GM21529 (cell line): ENCODE results near the gene SUN2.

Experiments used
- ATAC-seq: cut with Tn5 transposase; IDR thresholded peaks from one replicate; pipeline ENCODE4 v1.9.1; 2021; ENCODE audit not compliant: unreplicated experiment

Gene SUN2

DNA sequence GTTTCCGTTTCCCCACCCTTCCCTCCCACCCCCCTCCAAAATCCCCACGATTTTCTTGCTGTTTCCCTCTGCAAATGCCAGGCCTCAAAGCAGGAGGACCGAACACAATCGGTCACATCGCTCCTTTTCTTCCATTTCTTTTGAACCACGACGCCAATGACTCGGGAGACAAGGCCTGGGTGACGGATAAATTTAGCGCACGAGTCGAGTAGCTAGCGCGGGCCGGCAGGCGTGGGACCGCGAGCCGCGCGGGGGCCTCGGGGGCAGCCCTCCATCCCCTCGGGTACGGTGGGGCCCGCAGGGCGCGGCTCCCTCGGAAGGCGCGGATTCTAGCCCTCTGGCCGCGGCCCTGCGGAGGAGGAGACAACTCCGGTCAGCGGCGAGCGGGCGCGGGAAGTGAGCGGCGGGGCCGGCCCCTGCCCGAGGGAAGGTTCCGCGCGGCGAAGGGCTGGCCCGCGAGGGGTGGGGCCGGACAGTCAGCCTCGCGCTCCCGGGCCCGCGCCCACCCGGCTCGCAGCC lies 55.5 kb downstream of the SUN2 start:
- peak; percentile 18 for ATAC-seq

DNA sequence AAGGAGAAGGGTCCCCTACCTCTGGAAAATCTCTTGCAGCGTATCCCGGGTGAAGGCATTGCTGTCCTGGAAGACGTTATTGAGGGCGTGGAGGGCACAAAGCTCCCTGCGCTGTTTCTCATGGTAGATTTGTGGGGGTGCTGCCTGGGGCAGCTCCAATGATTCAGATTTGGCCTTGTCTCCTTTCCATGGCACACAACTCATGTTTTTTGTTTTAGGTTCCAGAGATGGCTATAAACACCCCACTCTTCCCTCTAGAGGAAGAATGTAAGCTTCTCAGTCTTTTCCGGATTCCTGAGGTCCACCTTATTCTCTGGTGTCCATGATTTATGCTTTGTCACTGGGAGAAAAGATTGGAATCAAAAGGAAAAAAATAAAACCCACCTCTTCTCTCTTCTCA lies 56.0 kb downstream of the SUN2 start:
- no peak for ATAC-seq

DNA sequence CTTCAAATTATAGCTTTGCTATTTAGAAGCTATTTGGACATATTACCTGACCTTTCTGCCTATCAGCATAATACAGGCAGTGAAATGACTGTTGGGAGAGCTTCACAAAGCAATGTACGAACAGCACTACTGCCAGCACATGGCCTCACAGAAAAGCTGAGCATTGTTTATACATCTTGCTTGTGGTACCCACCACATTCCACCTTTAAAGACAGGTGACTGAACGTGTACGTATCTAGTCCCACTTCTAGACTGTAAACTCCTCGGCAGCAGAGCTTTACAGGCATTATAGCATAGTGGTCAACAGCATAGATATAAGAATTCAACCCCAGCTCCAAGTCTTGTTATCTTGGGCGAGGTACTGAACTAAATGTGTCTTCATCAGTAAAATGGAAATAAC lies 56.7 kb downstream of the SUN2 start:
- ATAC-seq = no peak

DNA sequence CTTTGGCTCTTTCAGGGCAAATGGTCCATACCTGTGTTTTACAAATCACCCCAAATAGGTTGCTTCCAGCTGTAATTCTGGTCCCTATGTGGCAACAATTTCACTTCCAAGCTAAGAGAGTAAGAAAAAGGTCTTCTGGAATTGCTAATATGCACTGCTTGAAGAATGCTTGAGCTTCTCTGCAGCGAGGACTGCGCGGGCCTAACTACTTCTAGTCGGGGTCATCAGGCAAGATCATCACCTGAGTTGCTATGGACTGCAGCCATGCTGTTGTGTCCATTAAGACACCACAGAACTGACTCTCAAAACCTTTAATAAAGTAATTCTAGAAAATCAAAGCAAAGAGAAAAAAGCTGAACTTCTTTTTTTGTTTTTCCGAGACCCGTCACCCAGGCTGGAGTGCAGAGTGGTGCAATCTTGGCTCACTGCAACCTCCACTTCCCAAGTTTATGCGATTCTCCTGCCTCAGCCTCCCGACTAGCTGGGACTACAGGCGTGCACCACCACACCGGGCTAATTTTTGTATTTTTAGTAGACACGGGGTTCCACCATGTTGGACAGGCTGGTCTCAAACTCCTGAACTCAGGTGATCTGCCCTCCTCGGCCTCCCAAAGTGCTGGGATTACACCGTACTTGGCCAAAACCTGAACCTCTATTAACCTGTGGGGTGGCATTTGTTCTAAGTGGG lies 57.2 kb downstream of the SUN2 start:
- ATAC-seq = no peak

DNA sequence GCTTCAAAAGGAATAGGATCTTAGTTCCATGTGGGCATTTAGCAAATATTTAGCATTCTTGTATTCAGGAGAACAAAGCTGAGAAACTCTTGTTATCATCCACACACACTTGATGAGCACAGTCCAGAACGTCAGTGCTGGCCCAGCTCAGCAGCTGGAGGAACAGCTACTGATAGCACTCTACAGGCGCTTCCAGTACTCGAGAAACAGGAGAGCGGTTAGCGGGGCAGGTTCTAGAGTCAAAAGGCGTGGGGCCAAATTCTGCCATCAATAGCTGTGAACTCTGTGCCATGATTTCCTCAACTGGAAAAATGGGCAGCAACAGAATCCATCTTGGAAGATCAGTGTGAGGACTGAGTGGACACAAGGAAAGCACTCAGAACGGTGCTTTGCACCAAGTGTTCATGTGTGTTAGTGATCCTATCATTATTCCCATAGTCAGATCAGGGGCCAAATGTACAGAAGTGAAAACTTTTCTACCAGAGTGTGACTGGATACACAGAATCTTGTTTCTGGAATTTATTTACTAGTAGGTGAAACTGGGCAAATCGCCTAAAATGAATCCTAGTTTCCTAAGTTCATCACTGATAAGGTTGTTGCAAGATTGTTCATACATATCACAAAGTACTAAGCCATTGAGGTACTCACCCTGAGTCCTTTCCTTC lies 58.2 kb downstream of the SUN2 start:
- ATAC-seq = no peak

DNA sequence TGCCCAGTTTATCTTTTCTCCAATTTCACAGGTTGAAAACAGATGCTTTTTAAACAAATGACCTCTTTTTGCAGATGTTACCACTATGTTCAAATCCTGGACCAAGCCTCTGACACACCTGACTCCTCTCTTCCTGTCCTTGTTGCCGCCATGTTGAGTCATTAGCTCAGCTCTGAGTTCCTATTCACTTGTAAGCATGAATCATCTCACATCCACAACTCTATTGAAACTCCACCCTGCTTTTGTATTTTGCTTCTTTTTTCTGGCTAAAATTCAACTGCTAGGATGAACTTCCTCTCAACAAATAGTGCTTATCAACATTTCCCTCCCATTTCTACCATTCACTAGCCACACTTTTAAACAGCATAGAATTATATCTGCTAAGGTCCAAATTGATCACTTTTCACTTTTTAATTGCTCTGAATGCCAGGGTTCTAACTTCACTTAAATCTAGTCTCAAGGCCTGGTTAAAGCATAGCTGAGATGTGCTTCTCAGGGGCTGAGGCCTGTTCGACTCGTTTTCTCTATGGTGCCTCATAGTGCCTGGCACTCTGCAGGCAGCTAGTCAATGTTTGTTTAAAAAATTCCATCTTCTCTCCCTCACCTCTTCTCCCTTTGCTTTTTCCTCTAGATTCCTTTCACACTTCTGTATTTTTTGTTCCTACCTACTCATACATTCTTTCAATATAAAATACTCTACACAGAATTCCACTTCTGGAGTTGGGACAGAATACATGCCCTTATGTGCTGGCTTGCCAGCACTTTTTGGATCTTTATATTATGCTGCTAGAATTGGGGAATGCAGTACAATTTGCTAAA lies 59.0 kb downstream of the SUN2 start:
- no peak for ATAC-seq

DNA sequence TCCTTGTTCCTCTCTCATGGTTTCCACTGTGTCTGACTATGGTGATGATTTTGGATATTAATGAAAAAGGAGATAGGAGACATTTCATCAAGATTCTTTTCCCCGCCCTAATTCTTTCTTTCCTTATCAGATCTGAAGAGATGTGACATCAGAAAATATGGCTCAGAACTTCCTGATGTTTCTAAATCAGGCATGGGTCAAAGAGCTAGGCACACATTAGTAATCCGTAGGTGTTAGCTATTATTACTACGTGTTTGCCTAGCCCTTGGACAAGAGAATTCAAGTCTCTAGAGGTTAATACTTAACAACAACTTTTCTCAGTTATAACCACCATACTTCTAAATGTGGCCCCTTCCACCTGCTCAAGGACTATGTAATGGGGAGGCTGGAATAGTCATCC lies 60.9 kb downstream of the SUN2 start:
- no peak for ATAC-seq

DNA sequence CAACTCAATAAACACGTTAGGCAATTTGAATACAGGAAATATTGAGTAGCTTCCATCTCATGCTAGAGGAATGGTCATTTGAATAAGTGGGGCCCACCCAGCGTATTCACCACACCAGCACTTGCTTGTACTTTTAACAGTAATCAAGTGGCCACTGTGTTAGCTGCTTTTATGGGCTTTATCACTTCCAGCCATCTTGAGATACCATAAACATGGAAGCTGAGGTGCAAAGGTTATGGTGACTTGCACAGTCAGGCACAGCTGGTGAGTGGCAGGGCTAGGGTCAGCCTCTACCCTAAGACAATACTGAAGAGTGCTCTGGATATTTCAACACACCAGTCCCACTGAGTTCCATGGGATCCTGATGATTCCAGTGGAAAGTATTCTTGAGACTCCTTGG lies 61.7 kb downstream of the SUN2 start:
- no peak for ATAC-seq

DNA sequence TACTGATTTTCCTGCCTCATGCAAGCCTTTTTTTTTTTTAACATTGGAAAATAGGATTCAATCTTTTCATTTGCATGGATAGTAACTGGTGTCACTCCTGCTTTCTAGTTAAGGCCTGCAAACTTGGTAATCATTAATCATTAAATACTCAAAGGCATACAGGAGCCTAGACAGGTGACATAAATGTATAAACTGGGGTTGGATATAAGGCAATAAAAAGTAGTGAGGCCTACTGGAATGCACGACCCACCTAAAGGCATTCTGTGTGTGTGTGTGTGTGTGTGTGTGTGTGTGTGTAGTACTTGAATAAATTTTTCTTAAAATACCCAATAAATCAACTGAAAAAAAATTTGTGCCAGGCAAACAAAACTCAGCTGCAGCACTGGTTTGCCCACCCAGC lies 66.1 kb downstream of the SUN2 start:
- no peak for ATAC-seq

DNA sequence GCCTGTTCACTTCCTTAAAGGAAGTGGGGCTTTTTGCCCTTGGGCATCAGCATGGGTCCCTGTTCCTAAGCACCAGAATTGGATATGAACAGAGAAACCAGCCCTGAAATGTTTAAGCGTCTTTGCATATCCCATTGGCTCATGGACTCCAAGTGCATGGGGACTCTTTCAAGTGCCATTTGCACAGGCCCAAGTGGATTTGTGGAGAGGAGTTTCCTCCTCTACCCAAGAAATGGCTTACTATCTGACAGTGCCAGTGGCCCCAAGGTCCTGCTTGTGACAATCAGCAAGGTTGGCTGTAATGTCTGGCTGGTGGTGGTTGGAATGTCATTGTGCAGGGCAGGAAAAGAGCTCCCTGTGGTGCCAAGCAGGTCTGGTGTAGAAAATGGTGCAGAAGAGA lies 70.0 kb downstream of the SUN2 start:
- ATAC-seq = no peak

DNA sequence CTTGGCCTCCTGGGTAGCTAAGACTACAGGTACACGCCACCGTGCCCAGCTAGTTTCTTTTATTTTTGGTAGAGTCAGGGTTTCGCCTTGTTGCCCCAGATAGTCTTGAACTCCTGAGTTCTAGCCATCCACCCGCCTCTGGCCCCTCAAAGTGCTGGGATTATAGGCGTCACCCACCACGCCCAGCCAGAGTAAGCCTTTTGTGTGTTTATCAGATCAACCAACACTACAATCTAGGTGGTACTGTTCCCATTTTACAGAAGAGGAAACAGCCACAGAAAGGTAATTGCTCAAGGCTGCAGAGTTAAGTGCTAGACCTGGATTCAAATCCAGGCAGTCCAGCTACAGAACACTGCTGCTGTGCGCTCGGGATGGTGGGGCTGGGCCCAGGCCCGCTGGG lies 70.9 kb downstream of the SUN2 start:
- no peak for ATAC-seq
